PFSK-1 (cell line): ENCODE data around the gene POLR3H.

Experiments
- FOXP2 ChIP-seq: optimal IDR thresholded peaks from 2 replicates; pipeline ENCODE3; 2011; ENCODE audit warnings: borderline replicate concordance, control low read depth, inconsistent platforms; ENCODE audit not compliant: insufficient read depth; ENCODE audit errors: extremely low read length, extremely low read depth
- POLR2AphosphoS5 ChIP-seq: IDR thresholded peaks from 2 replicates; pipeline ENCODE4 v1.6.1; 2012; ENCODE audit warnings: low read depth, mild to moderate bottlenecking, control low read depth, low read length, moderate library complexity
- REST ChIP-seq, 2 experiments: IDR thresholded peaks; 2 replicates each; pipeline versions ENCODE4 v1.6.1 to v1.8.0; 2011 to 2012; ENCODE audit warnings: low read depth in 2 of 2, low read length in 2 of 2, control low read depth in 1 of 2, inconsistent platforms in 1 of 2, mild to moderate bottlenecking in 1 of 2, moderate library complexity in 1 of 2; ENCODE audit not compliant: insufficient read depth in 1 of 2
- SIN3A ChIP-seq: IDR thresholded peaks from 2 replicates; pipeline ENCODE4 v1.6.1; 2012; ENCODE audit warnings: mild to moderate bottlenecking, low read length, moderate library complexity, borderline replicate concordance; ENCODE audit not compliant: insufficient read depth
- TAF1 ChIP-seq: IDR thresholded peaks from 2 replicates; pipeline ENCODE4 v1.6.1; 2012; ENCODE audit warnings: low read length, control low read depth, borderline replicate concordance; ENCODE audit not compliant: insufficient read depth

POLR3H gene

GRCh38 chr22:41523464-41524221, 20.6 kb downstream of the POLR3H start:
- TF ChIP-seq POLR2AphosphoS5 (peak; percentile 31), TAF1 (no peak), FOXP2 (peak; percentile 20)

- TF ChIP-seq SIN3A (no peak), REST (IDR thresholded peaks at IDR 0.05; ENCODE audit: insufficient read depth in 1 of 2, low read depth in 2 of 2, low read length in 2 of 2) (no peak), FOXP2 (no peak), TAF1 (no peak), POLR2AphosphoS5 (no peak)
Measured at GRCh38 chr22:41522813-41523212, 21.5 kb downstream of the POLR3H start.

GRCh38 chr22:41521126-41521525, 23.1 kb downstream of the POLR3H start:
- TF ChIP-seq TAF1 (no peak), POLR2AphosphoS5 (no peak), FOXP2 (no peak)

GRCh38 chr22:41518048-41518347, 26.3 kb downstream of the POLR3H start:
- TF ChIP-seq FOXP2 (no peak), SIN3A (no peak), TAF1 (no peak), REST (IDR thresholded peaks at IDR 0.05; ENCODE audit: insufficient read depth in 1 of 2, low read depth in 2 of 2, low read length in 2 of 2) (no peak), POLR2AphosphoS5 (no peak)

GRCh38 chr22:41517172-41518047, 26.9 kb downstream of the POLR3H start:
- TF ChIP-seq SIN3A, result no peak
- TF ChIP-seq FOXP2, result no peak
- TF ChIP-seq REST (IDR thresholded peaks at IDR 0.05; ENCODE audit: insufficient read depth in 1 of 2, low read depth in 2 of 2, low read length in 2 of 2), result no peak
- TF ChIP-seq POLR2AphosphoS5, result no peak
- no peak for TF ChIP-seq TAF1

GRCh38 chr22:41516462-41516861, 27.8 kb downstream of the POLR3H start:
- TF ChIP-seq POLR2AphosphoS5 (no peak), REST (IDR thresholded peaks at IDR 0.05; ENCODE audit: insufficient read depth in 1 of 2, low read depth in 2 of 2, low read length in 2 of 2) (no peak), FOXP2 (no peak), SIN3A (no peak), TAF1 (no peak)
